DLD1 (cell line): ENCODE measurements around the gene ARHGEF39.
"Not testable (repeated sequence)": the region's sequence is repeated elsewhere in the genome, so short reads cannot be mapped to it uniquely, and the experiment has no call there.

Source experiments
- in situ Hi-C: cut with HindIII; loops from 2 replicates; pipeline ENCODE4 v1.10.0; 2017; ENCODE audit warnings: low sequenced_read_pairs

ARHGEF39 gene

DNA sequence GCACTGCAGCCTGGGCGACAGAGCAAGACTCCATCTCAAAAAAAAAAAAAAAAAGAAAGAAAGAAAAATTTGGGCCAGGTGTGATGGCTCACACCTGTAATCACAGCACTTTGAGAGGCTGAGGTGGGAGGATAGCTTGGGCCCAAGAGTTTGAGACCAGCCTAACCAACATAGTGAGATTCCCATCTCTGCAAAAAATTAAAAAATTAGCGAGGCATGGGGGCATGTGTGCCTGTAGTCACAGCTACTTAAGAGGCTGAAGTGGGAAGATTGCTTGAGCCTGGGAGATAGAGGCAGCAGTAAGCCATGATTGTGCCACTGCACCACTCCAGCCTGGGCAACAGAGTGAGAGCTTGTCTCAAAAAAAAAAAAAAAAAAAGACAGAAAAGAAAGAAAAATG is 11.4 kb downstream of the ARHGEF39 start:
- in situ Hi-C loops = no loop called here

DNA sequence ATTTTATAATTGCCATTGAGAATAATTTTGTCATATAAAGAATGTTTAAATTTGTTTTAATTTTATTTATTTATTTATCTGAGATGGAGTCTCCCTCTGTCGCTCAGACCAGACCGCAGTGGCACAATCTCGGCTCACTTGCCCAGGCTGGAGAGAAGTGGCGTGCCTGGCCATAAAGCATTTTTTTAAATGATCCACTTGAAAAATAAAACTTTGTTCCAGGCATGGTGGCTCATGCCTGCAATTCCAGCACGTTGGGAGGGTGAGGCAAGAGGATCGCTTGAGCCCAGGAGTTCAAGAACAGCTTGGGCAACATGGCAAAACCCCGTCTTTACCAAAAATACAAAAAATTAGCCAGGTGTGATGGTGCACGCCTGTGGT is 12.2 kb downstream of the ARHGEF39 start:
- in situ Hi-C loops = no loop called here

DNA sequence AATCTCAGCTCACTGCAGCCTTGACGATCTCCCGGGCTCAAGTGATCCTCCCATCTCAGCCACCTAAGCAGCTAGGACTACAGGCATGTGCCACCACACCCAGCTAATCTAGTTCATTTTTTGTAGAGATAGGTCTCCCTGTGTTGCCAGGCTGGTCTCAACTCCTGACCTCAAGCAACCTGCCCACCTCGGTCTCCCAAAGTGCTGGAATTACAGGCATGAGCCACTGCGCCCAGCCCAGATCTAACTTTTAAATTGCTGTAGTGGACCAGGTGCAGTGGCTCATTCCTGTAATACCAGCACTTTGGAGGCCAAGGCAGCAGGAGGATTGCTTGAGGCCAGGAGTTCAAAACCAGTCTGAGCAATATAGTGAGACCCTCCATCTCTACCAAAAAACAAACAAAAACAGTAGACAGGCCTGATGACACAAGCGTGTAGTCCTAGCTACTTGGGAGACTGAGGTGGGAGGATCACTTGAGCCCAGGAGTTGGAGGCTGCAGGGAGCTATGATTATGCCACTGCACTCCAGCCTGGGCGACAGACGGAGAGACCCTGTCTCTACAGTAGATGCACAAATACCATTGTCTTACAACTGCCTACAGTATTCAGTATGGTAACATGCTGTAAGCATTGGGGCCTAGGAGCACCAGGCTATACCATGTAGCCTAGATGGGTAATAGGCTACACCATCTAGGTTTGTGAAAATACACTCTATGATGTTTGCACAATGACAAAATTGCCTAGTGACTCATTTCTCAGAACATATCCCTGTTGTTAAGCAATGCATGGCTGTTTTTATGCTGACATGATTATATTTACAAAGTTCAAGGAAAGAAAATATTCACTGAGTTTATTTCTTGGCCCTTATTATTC is 12.8 kb downstream of the ARHGEF39 start:
- in situ Hi-C loops = no loop called here

DNA sequence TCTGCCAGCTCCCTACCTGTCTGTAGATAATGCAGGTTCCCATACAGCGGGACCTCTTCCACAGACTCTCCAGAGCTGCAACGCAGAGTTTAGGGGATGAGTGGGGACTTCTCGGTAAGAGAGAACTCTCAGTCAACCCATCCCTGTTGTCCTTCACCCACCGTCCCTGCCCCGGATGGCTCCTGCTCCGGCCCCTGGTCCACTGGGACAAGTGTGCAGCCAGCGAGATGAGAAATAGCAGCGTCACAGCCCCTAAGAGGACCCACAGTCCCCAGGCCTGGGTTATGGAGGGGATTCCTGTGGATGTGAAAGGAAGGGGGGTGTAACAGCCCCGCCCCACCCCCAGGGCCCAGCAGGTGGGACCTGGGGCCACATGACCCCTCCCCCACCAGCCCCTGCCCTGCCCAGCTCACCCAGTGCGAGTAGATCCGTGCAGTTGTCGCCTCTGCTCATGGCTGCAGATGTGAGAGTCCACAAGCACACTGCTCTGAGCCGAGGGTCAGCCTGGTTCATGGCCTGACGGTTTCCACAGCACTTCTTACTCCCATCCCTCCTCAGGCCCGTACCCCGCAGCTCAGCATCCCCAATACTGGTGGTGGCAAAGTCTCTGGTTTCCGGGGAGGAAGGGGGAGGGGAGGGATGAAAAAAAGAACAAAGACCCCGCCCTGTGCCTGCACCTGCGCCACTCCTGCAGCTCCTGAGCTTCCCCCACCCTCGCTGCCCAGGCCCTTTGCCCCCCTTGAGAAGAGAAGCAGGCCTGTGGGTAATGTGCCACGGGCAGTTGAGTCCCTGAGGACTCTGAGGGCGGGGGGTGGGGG is 14.4 kb downstream of the ARHGEF39 start, which contains the start of gene SIT1:
Gene SIT1, minus strand, starts transcription at position 591 of the 818 bp plus-strand sequence. Its CDS starts 78 bp downstream, at position 513.
- in situ Hi-C loops = no loop called here

DNA sequence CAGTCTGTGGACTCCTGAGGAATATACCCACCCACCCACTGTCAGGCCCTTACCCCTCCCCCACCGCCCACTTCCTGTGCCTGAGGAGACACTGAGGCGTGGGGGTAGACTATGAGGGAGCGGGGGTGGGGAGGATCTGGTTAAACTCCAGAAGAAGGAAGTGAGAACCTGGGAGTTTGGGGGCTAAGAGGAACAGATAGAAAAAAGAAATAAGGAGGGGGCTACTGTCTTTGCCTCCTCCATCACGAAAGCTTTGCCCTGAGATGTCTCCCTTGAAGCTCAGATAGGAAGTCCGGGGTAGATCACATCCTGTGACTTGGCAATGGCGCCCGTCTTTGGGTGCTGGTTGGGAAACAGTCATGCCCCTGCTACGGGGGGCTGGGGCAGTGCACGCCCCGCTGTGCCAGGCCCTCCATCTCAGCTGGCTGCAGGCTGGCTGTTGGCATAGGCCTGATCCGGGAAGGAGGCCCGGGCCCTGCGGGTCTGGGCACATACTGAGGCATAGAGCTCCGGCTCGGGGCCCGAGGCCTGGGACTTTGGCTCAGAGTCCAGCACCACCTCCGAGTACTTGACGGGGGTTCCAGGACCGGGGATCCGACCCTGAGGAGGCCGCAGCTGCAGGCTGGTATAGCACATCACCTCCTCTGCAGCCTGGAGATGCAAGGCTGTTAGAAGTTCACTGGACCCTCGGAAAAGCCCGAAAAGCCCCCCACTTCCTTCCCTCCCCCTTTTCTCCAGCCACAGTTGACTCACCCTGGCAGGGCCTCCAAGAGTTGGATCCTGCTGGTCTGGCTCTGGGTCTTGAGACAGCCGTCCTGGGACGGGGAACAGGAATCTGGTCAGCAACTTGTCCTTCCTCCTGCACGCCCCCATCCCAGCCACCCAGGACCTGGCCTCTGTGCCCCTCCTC is 15.3 kb downstream of the ARHGEF39 start:
- in situ Hi-C loops = no loop called here

DNA sequence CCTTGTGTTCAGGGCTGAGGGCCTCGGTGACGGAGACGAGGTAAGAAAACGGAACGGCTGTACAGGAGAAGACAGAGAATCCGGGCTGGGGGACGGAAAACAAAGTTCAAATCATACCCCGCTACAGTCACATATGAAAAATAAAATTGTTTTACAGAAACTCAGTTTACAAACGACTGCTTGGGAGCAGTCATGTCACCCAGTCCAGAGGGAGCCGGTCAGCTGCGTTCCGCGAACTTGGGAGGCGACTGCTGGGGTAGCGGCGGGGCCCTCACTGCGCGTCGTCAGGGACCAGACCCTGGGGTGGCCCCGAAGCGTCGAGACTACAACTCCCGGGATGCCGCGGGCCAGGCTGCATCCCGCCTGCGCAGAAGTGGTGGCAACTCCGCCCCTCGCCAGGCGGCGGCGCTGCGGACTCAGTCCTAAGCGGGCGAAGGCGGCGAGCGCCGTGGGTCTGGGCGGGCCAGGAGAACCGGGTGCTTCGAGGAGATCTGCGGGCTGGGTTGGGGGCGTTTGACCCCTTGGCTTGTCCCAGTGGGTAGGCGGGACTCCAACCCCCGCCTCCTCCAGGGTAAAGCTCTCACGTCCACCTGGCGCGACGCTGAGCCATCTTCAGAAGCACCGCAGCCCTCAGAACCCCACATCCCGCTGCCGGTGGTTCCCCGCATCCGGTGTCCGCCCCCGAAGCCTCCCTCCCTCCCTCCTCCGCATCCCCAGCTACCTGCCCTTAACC is 18.3 kb downstream of the ARHGEF39 start:
- in situ Hi-C loops = no loop called here

DNA sequence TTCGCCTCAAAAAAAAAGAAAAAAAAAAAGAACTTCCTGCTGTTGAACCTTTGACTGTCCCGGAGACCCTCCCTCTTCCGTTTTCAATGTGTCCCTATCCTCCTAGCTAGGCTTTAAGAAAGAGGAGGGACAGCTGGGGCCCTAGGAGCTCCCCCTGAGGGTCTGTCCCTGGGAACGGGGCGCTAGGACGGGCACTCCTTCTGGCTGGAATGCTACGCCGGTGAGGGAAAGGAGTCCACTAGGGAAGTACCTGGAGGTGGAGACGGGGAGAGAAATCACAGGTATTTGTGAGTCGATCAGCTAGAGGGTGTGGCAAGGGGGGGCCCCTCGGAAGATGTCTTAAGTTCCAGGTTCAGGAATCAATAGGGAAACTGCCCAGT is 18.9 kb downstream of the ARHGEF39 start:
- in situ Hi-C loops = no loop called here

DNA sequence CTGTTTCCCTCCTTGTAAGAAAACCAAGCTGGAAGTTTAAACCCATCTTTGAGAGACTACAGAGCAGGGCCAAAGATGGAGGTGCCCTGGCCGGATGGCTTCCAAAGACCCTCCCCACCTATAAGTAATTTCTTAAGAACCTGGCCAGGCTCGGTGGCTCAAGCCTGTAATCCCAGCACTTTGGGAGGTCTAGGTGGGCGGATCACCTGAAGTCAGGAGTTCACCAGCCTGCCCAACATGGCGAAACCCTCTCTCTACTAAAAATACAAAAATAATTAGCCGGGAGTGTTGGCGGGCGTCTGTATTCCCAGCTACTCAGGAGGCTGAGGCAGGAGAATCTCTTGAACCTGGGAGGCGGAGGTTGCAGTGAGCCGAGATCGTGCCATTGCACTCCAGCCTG is 19.3 kb downstream of the ARHGEF39 start:
- in situ Hi-C loops = not testable (repeated sequence)

DNA sequence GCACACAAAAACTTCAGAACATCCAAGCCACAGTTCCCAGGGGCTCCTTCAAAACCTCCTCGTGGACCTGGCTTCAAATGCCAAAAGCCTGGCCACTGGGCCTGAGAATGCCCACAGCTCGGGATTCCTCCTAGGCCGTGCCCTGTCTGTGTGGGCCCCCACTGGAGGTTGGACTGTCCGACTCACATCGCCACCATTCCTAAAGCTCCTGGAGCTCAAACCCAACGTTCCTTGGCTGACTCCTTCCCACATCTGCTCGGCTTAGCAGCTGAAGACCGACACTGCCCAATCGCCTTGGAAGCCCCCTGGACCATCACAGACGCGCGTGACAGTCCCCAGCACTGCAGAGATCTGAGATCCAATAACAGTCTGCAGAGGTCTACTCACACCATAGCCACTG is 21.9 kb downstream of the ARHGEF39 start:
- in situ Hi-C loops = no loop called here

DNA sequence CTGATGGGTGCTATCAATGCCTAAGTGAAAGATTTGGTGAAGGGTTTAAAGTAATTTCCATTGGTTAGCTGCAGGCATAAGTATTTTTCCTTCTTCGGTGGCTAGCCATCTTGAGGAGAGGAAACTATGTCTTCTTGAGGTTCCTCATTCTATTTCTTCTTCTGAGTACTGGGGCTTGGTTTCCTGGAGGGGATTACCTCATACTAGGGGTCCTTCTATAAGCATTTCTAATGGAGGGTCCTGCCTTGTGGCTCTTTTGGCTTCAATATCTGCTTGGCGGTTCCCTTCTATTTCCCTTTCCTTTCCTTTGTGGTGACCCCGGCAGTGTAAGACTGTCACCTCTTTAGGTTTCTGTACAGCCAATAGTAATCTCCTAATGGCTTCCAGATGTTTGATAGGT is 23.5 kb downstream of the ARHGEF39 start:
- in situ Hi-C loops = not testable (repeated sequence)

DNA sequence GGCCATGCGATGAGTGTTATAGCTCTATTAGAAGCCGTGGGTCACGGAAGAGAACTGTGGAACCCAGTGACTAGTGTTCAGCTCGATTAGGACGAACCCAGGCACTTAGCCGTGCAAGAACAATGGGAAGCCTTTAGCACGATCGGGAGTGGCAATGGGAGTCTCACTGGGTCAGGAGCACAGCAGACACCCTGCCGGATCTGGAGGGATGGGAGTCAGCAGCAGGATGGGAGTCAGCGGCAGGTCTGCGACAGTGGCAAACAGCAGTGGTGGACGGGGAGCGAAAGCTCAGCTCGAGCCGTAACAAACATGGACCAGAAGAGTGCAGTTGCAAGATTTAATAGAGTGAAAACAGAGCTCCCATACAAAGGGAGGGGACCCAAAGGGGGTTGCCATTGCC is 24.6 kb downstream of the ARHGEF39 start:
- in situ Hi-C loops = not testable (repeated sequence)

DNA sequence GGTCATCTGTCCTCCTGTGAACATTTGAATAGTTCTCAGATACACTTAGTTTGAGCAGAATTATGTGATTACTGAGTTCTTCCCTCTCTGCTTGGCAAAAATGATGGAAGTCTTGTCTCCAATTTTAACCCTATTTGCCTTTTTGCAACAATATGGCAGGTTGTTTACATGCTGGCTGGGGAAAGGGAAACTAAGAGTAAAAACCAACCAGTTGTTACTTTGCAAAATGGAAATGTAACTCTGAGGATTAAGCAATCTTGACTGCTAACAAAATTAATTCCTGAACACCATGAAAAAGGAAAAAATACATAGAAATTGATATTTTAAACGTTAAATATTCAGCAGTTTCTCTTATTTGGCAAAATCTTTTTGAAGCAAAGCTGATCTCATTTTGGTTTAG is 25.4 kb downstream of the ARHGEF39 start:
- in situ Hi-C loops = no loop called here

DNA sequence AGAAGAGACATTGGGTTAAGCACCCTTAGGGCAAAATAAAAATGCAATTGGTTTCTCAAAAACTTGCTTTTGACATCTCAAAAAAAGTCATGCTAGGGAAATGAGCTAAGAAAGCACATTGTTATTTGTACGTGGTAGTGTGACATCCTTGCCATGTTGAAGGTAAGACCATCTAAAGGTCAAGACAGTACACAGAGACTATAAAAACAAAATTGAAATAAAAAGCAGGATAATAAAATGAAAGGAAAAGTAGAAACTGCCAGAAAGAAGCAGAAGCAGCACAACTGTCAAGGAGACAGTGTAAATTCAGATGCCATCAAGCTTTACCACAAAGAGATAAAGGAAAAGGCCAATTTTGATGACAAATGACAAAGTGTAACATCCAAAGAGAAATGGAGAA is 25.8 kb downstream of the ARHGEF39 start:
- in situ Hi-C loops = not testable (repeated sequence)

DNA sequence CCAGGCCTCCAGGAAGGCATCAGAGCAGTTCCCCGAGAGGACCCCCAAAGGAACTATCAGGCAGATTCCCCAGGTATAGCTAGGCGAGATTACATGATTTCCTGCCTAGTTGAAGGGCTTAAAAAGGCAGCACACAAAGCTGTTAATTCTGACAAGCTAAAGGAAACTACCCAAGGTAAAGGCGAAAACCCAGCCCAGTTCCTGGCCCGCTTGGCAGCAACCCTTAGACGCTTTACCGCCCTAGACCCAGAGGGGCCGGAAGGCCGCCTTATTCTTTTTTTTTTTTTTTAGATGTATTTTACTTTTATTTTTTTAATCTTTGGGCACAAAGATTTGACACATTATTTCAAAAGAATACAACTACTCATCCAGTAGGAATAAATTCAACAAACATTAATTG is 26.2 kb downstream of the ARHGEF39 start:
- in situ Hi-C loops = not testable (repeated sequence)

DNA sequence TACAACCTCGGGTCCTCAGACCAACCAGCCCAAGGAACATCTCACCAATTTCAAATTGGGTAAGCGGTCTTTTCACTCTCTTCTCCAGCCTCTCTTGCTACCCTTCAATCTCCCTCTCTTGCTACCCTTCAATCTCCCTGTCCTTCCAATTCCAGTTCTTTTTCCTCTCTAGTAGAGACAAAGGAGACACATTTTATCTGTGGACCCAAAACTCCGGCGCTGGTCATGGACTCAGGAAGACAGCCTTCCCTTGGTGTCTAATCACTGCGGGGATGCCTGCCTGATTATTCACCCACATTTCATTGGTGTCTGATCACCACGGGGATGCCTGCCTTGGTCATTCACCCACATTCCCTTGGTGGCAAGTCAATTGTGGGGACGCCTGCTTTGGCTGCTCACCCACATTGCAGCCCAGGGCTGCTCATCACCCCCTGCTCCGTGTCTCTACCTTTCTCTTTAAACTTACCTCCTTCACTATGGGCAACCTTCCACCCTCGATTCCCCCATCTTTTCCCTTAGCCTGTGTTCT is 27.5 kb downstream of the ARHGEF39 start:
- in situ Hi-C loops = not testable (repeated sequence)

DNA sequence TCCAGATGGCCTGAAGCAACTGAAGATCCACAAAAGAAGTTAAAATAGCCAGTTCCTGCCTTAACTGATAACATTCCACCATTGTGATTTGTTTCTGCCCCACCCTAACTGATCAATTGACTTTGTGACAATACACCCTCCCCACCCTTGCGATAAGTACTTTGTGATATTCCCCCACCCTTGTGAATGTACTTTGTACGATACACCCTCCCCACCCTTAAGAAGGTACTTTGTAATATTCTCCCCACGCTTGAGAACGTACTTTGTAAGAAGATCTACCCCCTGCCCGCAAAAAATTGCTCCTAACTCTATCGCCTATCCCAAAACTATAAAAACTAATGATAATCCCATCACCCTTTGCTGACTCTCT is 28.1 kb downstream of the ARHGEF39 start:
- in situ Hi-C loops = not testable (repeated sequence)

DNA sequence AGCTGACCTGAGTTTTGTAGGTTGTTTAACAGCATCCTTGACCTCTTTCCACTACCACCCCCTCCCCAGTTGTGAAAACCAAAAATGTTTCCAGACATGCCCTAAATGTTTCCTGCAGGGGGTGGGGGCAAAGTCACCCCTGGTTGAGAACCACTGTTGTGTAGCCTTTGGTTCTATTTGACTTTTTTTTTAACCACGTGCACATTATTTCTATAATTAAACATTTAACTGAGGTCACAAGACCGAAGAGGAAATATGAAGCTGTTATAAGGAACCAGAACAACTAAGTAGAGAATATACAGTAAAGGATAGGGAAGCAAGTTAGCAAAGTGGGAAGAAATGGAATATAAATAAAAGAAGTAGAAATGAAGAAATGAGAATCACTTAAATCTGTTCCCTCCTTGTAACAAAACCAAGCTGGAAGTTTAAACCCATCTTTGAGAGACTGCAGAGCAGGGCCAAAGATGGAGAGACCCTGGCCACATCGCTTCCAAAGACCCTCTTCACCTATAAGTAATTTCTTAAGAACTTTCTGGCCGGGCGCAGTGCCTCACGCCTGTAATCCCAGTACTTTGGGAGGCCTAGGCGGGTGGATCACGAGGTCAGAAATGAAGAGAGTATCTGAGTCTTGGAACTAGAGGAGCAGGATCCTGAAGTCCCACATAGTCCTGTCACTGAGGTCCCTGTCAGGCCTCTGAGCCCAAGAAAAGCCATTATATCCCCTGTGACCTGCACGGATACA is 28.7 kb downstream of the ARHGEF39 start:
- in situ Hi-C loops = no loop called here

DNA sequence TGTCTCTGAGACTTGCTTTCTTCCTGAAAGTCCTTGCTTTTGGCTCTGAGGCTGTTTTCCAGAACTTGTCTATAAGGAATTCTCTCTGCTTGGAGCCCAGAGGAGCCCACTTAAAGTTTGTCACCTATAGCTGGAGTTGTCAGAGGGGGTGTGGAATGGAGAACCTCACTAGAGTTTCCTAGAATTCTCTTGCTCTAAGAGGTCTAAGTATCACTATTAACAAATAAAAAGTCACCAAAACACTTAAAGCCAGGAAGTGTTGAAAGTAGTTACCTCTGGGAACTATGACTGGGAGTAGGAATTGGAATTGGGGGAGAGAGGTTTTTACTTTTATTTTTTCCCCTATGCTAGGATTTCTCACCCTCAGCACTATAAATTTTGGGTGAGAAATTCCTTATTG is 29.3 kb downstream of the ARHGEF39 start:
- in situ Hi-C loops = no loop called here

DNA sequence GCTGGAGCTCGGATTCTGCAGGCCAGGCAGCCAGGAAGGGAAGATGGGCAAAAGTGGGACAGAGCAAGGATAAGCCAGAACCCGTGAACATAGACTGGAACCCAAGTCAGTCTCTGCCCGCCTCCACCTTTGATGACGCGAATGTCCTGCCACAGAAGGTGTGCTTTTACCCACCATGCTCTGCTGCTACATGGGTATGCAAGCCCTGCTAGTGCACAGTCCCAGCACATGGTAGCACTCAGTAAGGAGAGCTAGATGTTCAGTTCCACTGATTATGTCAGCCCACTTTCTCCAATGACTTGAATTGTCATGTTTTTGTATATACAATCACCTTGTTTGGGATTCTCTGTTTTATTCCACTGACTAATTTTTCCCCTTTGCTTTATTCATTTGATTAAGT is 35.4 kb downstream of the ARHGEF39 start:
- in situ Hi-C loops = no loop called here
